ENCODE measurements around the gene SIRT3.

SIRT3 gene

DNA sequence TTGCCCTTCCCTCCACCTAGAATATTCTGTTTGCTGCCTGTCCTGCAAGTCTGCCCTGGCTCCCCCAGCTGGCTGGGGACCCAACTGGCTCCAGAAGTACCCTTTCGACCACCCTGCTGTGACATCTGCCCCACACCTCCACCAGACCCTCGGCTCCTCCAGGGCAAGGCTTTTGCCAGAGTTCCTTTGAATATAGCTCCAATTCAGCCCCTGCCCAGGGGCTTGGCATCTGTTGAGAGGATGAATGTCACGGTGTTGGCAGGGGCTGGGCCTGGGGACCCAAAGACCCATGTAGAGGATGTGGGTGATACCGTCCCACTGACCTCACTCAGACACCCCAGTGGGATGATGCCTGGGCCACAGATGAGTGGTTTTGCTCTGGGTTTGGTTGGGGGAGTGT lies 46.0 kb upstream of the SIRT3 start:
- peak; percentile 28 for DNase-seq (ENCODE audit: low spot score)
- TF ChIP-seq, protein P1, sequence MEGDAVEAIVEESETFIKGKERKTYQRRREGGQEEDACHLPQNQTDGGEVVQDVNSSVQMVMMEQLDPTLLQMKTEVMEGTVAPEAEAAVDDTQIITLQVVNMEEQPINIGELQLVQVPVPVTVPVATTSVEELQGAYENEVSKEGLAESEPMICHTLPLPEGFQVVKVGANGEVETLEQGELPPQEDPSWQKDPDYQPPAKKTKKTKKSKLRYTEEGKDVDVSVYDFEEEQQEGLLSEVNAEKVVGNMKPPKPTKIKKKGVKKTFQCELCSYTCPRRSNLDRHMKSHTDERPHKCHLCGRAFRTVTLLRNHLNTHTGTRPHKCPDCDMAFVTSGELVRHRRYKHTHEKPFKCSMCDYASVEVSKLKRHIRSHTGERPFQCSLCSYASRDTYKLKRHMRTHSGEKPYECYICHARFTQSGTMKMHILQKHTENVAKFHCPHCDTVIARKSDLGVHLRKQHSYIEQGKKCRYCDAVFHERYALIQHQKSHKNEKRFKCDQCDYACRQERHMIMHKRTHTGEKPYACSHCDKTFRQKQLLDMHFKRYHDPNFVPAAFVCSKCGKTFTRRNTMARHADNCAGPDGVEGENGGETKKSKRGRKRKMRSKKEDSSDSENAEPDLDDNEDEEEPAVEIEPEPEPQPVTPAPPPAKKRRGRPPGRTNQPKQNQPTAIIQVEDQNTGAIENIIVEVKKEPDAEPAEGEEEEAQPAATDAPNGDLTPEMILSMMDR (IDR thresholded peaks at IDR 0.05; ENCODE audit: extremely low read depth, missing control alignments) = no peak

DNA sequence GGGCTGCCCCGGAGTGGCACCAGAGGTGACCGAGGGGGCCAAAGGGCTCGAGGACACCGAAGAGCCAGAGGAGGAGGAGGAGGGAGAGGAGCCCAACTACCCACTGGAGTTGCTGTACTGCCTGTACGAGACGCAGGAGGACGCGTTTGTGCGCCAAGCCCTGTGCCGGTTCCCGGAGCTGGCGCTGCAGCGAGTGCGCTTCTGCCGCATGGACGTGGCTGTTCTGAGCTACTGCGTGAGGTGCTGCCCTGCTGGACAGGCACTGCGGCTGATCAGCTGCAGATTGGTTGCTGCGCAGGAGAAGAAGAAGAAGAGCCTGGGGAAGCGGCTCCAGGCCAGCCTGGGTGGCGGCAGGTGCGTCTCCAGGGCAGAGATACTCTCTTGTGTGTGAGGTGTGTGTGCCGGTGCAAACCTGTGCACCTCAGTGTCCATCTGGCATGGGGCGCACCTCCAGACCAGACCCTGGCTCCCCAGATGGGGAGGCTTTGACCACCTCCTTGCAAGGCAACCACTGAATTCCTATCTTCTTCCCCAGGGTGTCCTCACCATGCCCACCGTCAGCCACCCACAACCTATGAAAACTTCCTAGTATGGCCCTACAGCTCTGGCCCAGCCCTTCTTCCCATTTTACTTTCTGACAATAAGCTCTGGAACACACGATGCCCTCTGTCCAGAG lies 45.5 kb upstream of the SIRT3 start:
- TF ChIP-seq, protein P1 (IDR thresholded peaks at IDR 0.05; ENCODE audit: extremely low read depth, missing control alignments) = no peak
- DNase-seq (ENCODE audit: low spot score) = peak; percentile 14

DNA sequence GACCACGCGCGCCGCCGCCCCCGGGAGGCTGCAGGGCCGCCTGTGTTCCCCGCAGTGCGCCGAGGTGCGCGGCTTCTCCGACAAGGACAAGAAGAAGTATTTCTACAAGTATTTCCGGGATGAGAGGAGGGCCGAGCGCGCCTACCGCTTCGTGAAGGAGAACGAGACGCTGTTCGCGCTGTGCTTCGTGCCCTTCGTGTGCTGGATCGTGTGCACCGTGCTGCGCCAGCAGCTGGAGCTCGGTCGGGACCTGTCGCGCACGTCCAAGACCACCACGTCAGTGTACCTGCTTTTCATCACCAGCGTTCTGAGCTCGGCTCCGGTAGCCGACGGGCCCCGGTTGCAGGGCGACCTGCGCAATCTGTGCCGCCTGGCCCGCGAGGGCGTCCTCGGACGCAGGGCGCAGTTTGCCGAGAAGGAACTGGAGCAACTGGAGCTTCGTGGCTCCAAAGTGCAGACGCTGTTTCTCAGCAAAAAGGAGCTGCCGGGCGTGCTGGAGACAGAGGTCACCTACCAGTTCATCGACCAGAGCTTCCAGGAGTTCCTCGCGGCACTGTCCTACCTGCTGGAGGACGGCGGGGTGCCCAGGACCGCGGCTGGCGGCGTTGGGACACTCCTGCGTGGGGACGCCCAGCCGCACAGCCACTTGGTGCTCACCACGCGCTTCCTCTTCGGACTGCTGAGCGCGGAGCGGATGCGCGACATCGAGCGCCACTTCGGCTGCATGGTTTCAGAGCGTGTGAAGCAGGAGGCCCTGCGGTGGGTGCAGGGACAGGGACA lies 44.8 kb upstream of the SIRT3 start:
- TF ChIP-seq, protein P1 (IDR thresholded peaks at IDR 0.05; ENCODE audit: extremely low read depth, missing control alignments) = no peak
- no peak for DNase-seq (ENCODE audit: low spot score)

DNA sequence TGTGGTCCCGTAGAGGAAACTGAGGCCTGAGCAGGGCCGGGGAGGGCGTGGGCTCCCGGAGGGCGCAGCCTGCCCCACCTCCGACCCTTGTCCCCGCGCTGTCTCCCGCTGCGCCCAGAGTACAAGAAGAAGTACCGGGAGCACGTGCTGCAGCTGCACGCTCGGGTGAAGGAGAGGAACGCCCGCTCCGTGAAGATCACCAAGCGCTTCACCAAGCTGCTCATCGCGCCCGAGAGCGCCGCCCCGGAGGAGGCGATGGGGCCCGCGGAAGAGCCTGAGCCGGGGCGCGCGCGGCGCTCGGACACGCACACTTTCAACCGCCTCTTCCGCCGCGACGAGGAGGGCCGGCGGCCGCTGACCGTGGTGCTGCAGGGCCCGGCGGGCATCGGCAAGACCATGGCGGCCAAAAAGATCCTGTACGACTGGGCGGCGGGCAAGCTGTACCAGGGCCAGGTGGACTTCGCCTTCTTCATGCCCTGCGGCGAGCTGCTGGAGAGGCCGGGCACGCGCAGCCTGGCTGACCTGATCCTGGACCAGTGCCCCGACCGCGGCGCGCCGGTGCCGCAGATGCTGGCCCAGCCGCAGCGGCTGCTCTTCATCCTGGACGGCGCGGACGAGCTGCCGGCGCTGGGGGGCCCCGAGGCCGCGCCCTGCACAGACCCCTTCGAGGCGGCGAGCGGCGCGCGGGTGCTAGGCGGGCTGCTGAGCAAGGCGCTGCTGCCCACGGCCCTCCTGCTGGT lies 44.0 kb upstream of the SIRT3 start:
- DNase-seq (ENCODE audit: low spot score) = peak; percentile 72

DNA sequence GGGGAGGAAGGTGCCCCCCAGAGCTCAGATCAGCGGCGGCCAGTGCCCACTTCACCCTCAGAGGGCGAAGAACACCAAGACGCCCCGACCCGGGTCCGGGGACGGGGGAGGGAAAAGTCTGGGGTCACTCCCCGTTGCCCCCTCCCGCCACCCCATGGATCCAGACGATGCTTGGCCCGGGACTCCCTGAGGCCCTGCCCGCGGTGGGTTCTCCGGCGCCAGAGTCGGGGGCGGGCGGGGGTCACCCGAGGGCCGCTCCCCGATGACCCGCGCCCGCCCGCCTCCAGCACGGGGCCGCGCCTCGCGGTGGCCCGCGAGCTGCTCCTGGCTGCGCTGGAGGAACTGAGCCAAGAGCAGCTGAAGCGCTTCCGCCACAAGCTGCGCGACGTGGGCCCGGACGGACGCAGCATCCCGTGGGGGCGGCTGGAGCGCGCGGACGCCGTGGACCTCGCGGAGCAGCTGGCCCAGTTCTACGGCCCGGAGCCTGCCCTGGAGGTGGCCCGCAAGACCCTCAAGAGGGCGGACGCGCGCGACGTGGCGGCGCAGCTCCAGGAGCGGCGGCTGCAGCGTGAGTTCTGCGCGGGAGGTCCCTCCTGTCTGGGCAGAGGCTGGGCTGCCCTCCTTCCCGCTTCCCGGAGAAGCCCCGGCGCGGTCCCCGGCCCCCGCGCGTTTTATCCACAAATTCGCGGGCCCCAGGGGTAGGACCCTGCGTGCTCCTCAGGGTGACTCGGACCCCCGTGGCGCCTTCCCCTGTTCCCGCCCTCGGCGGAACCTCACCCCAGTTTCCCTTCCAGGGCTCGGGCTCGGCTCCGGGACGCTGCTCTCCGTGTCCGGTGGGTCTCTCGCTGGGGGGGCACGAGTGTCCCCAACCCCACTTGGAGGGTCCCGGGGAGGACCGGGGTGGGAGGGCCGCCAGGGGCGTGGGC lies 43.2 kb upstream of the SIRT3 start:
- TF ChIP-seq, protein P1 (IDR thresholded peaks at IDR 0.05; ENCODE audit: extremely low read depth, missing control alignments) = no peak
- DNase-seq (ENCODE audit: low spot score) = peak; percentile 49

More for the DNA sequence above, 44.0 kb upstream of the SIRT3 start:
- TF ChIP-seq, protein P1 (IDR thresholded peaks at IDR 0.05; ENCODE audit: extremely low read depth, missing control alignments) = no peak

DNA sequence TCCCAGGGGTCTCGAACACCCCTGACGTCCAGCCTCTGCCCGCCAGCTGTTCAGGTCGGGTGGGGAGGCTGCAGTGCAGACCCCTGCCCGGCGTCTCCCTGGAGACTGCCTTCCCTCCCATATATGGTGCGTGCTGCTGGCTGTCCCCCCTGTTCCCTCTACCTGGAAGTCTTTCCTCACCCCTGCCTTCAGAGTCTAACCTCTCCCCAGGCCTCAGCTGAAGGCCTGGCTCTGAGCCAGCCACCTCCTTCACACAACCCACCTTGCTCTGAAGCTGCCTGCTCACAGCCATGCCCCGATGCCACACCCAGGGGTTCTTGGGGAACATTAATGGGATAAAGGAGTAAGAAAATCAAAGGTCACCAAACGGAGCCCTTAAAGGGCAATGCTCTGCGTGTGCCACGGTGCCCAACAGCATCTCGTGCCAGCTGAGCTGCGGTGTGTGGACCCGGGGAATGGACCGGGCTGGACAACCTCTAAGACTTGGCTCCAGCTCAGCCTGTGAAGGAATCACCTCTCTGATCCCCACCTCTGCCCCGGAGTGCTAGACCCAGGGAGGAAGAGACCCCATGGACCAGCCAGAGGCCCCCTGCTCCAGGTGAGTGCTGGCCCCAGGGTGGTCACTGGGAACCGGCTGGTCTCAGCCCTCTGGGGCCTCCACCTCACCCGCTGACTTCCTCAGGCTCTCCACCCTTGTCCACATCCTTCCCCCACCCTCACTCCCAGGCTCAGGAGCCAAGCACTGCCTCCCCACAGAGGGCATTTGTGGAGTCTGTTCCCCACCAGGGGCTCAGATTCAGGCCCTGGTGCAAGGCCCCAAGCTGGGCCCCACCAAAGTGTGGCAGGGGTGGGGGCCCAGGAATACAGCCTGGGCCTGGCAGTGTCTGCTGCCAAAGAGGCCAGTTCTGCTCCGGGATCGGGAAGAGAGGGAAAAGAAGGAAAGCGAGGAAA lies 42.1 kb upstream of the SIRT3 start, which contains the start of gene NLRP6:
NLRP6 (plus strand) TSS at position 407 of the 951 bp plus-strand sequence; CDS start at position 570, 163 bp downstream.
- DNase-seq (ENCODE audit: low spot score) = peak; percentile 10
- TF ChIP-seq, protein P1 (IDR thresholded peaks at IDR 0.05; ENCODE audit: extremely low read depth, missing control alignments) = no peak

Data from GM20000 (cell line).